GM21528 (cell line): ENCODE measurements around the gene CTPS2.
"Not testable (repeated sequence)": the region's sequence is repeated elsewhere in the genome, so short reads cannot be mapped to it uniquely, and the experiment has no call there.

Source experiments
- ATAC-seq: cut with Tn5 transposase; IDR thresholded peaks from one replicate; pipeline ENCODE4 v1.9.1; 2021; ENCODE audit warnings: mild to moderate bottlenecking, moderate library complexity; ENCODE audit not compliant: unreplicated experiment, low FRiP score

Gene CTPS2

GRCh38 chrX:16659321-16659720 lies 53.1 kb downstream of the CTPS2 start:
- ATAC-seq = no peak

- ATAC-seq = no peak
Measured at GRCh38 chrX:16658284-16658683, 54.2 kb downstream of the CTPS2 start.

- ATAC-seq = no peak
Measured at GRCh38 chrX:16654093-16654492, 58.4 kb downstream of the CTPS2 start.

GRCh38 chrX:16653424-16653823 lies 59.0 kb downstream of the CTPS2 start:
- no peak for ATAC-seq

GRCh38 chrX:16651391-16652024 lies 61.0 kb downstream of the CTPS2 start:
- ATAC-seq = no peak

- ATAC-seq = no peak
Measured at GRCh38 chrX:16649858-16650257, 62.6 kb downstream of the CTPS2 start, which contains the start of gene S100G. Gene S100G, plus strand, starts transcription at chrX:16650158. Its CDS starts 849 bp downstream, at chrX:16651007.

- no peak for ATAC-seq
Measured at GRCh38 chrX:16646366-16647138, 65.9 kb downstream of the CTPS2 start.

- ATAC-seq = no peak
Measured at GRCh38 chrX:16643176-16643575, 69.3 kb downstream of the CTPS2 start.

- no peak for ATAC-seq
Measured at GRCh38 chrX:16640823-16641222, 71.6 kb downstream of the CTPS2 start.

GRCh38 chrX:16639966-16640365 lies 72.5 kb downstream of the CTPS2 start:
- no peak for ATAC-seq

GRCh38 chrX:16638533-16638932 lies 73.9 kb downstream of the CTPS2 start:
- ATAC-seq = no peak

- ATAC-seq = no peak
Measured at GRCh38 chrX:16635596-16635995, 76.9 kb downstream of the CTPS2 start.

- ATAC-seq = no peak
Measured at GRCh38 chrX:16635040-16635439, 77.4 kb downstream of the CTPS2 start.

GRCh38 chrX:16633754-16634153 lies 78.7 kb downstream of the CTPS2 start:
- ATAC-seq = no peak

- ATAC-seq = no peak
Measured at GRCh38 chrX:16629909-16630308, 82.6 kb downstream of the CTPS2 start.

GRCh38 chrX:16628946-16629595 lies 83.4 kb downstream of the CTPS2 start:
- no peak for ATAC-seq

- ATAC-seq = not testable (repeated sequence)
Measured at GRCh38 chrX:16628511-16628910, 84.0 kb downstream of the CTPS2 start.

- no peak for ATAC-seq
Measured at GRCh38 chrX:16619024-16619423, 93.4 kb downstream of the CTPS2 start.

GRCh38 chrX:16618422-16618821 lies 94.0 kb downstream of the CTPS2 start:
- no peak for ATAC-seq

- ATAC-seq = no peak
Measured at GRCh38 chrX:16617382-16617781, 95.1 kb downstream of the CTPS2 start.

GRCh38 chrX:16612257-16612897 lies 100.1 kb downstream of the CTPS2 start:
- no peak for ATAC-seq
